ENCODE measurements around the gene MCRIP1.

MCRIP1 gene

GRCh38 chr17:81833160-81833920 is at the start of gene MCRIP1:
TSS of gene MCRIP1 (minus strand) at chr17:81833291. CDS start at chr17:81824506, 8,785 bp downstream.
- peak; percentile 82 for DNase-seq

GRCh38 chr17:81879121-81879520 is 46.0 kb upstream of the MCRIP1 start:
- no peak for DNase-seq

GRCh38 chr17:81878294-81878693 is 45.2 kb upstream of the MCRIP1 start:
- DNase-seq = no peak

- DNase-seq = no peak
Observed at GRCh38 chr17:81877569-81877968, 44.5 kb upstream of the MCRIP1 start.

GRCh38 chr17:81871387-81872230 is 38.5 kb upstream of the MCRIP1 start:
- peak; percentile 59 for DNase-seq

- no peak for DNase-seq
Observed at GRCh38 chr17:81870981-81871386, 37.9 kb upstream of the MCRIP1 start, which contains the start of gene ARHGDIA. TSS of gene ARHGDIA (minus strand) at chr17:81871337. CDS start at chr17:81869930, 1,407 bp downstream.

GRCh38 chr17:81870131-81870980 is 37.3 kb upstream of the MCRIP1 start:
- no peak for DNase-seq

- DNase-seq = no peak
Observed at GRCh38 chr17:81869221-81870130, 36.4 kb upstream of the MCRIP1 start.

GRCh38 chr17:81868674-81869220 is 35.7 kb upstream of the MCRIP1 start:
- DNase-seq = peak; percentile 25

GRCh38 chr17:81867991-81868673 is 35.0 kb upstream of the MCRIP1 start:
- no peak for DNase-seq

GRCh38 chr17:81867170-81867990 is 34.3 kb upstream of the MCRIP1 start:
- DNase-seq = no peak

GRCh38 chr17:81866440-81867169 is 33.5 kb upstream of the MCRIP1 start:
- DNase-seq = no peak

GRCh38 chr17:81865733-81866439 is 32.8 kb upstream of the MCRIP1 start:
- DNase-seq = peak; percentile 47

- no peak for DNase-seq
Observed at GRCh38 chr17:81865358-81865732, 32.3 kb upstream of the MCRIP1 start.

- DNase-seq = no peak
Observed at GRCh38 chr17:81863833-81864768, 31.0 kb upstream of the MCRIP1 start.

- no peak for DNase-seq
Observed at GRCh38 chr17:81863123-81863675, 30.1 kb upstream of the MCRIP1 start.

Measured in SHP77 treated with DMSO at 0.1 percent for 48 hours (cell line).